ENCODE data around the gene SUCLA2.

SUCLA2 gene

GRCh38 chr13:47962237-47962636 is 38.8 kb downstream of the SUCLA2 start:
- peaks cover 93% of the 10 kb centered on the region for H3K36me3 ChIP-seq (ENCODE audit: insufficient read depth, low read length)
- H3K4me1 ChIP-seq (ENCODE audit: insufficient read depth, low read length): no peaks in the 10 kb centered on the region
- H3K4me2 ChIP-seq (ENCODE audit: insufficient read depth, low read length): no peak overlapping the region
- no peaks in the 10 kb centered on the region for H3K79me2 ChIP-seq (ENCODE audit: insufficient read depth, low read length)
- H3K4me3 ChIP-seq (ENCODE audit: low read depth in 1 of 2, low read length in 2 of 2): no peak overlapping the region
- no peaks in the 10 kb centered on the region for H4K20me1 ChIP-seq (ENCODE audit: insufficient read depth, low read length)
- no peak overlapping the region for H3K9ac ChIP-seq (ENCODE audit: low read depth, low read length)
- H3K27ac ChIP-seq (ENCODE audit: low read length): no peak overlapping the region
- H3K27me3 ChIP-seq (ENCODE audit: insufficient read depth, low read length, poor library complexity): no peaks in the 10 kb centered on the region
- ATAC-seq (ENCODE audit: insufficient read depth, low read depth) (no peak), DNase-seq (no peak)
- no peak overlapping the region for H2AFZ ChIP-seq (ENCODE audit: low read depth, low read length)
- TF ChIP-seq EZH2 (IDR thresholded peaks at IDR 0.05; ENCODE audit: borderline replicate concordance, low read depth, low read length, severe bottlenecking) (no peak), CTCF (IDR thresholded peaks at IDR 0.05; ENCODE audit: borderline replicate concordance, extremely low read depth, low read length, poor library complexity, severe bottlenecking) (no peak)
- peaks cover 53% of the 10 kb centered on the region for H3K9me3 ChIP-seq (ENCODE audit: insufficient read depth, low read length, severe bottlenecking)

- H3K9ac ChIP-seq (ENCODE audit: low read depth, low read length): no peak overlapping the region
- DNase-seq (no peak), ATAC-seq (ENCODE audit: insufficient read depth, low read depth) (no peak)
- H3K4me2 ChIP-seq (ENCODE audit: insufficient read depth, low read length): no peak overlapping the region
- no peaks in the 10 kb centered on the region for H4K20me1 ChIP-seq (ENCODE audit: insufficient read depth, low read length)
- peaks cover 89% of the 10 kb centered on the region for H3K36me3 ChIP-seq (ENCODE audit: insufficient read depth, low read length)
- peaks cover 59% of the 10 kb centered on the region for H3K9me3 ChIP-seq (ENCODE audit: insufficient read depth, low read length, severe bottlenecking)
- H3K4me1 ChIP-seq (ENCODE audit: insufficient read depth, low read length): no peaks in the 10 kb centered on the region
- H3K4me3 ChIP-seq (ENCODE audit: low read depth in 1 of 2, low read length in 2 of 2): 0 out of 4 replicates have a peak overlapping the region, but pooled peaks of 1 of the 2 experiments have one; percentile 24
- no peaks in the 10 kb centered on the region for H3K79me2 ChIP-seq (ENCODE audit: insufficient read depth, low read length)
- no peak overlapping the region for H3K27ac ChIP-seq (ENCODE audit: low read length)
- no peak overlapping the region for H2AFZ ChIP-seq (ENCODE audit: low read depth, low read length)
- TF ChIP-seq CTCF (IDR thresholded peaks at IDR 0.05; ENCODE audit: borderline replicate concordance, extremely low read depth, low read length, poor library complexity, severe bottlenecking) (no peak), EZH2 (IDR thresholded peaks at IDR 0.05; ENCODE audit: borderline replicate concordance, low read depth, low read length, severe bottlenecking) (no peak)
- no peaks in the 10 kb centered on the region for H3K27me3 ChIP-seq (ENCODE audit: insufficient read depth, low read length, poor library complexity)
These were observed 41.4 kb downstream of the SUCLA2 start for GRCh38 chr13:47959468-47960247.

- Histone ChIP-seq H3K27me3 (ENCODE audit: insufficient read depth, low read length, poor library complexity) (no peaks in the 10 kb centered on the region), H3K36me3 (ENCODE audit: insufficient read depth, low read length) (peaks cover 86% of the 10 kb centered on the region), H3K4me2 (ENCODE audit: insufficient read depth, low read length) (no peak overlapping the region), H2AFZ (ENCODE audit: low read depth, low read length) (no peak overlapping the region), H3K79me2 (ENCODE audit: insufficient read depth, low read length) (no peaks in the 10 kb centered on the region), H3K4me1 (ENCODE audit: insufficient read depth, low read length) (no peaks in the 10 kb centered on the region), H4K20me1 (ENCODE audit: insufficient read depth, low read length) (no peaks in the 10 kb centered on the region), H3K4me3 (ENCODE audit: low read depth in 1 of 2, low read length in 2 of 2) (no peak overlapping the region), H3K9ac (ENCODE audit: low read depth, low read length) (no peak overlapping the region), H3K9me3 (ENCODE audit: insufficient read depth, low read length, severe bottlenecking) (peaks cover 48% of the 10 kb centered on the region), H3K27ac (ENCODE audit: low read length) (no peak overlapping the region)
- no peak for ATAC-seq (ENCODE audit: insufficient read depth, low read depth)
- DNase-seq: no peak
- TF ChIP-seq CTCF (IDR thresholded peaks at IDR 0.05; ENCODE audit: borderline replicate concordance, extremely low read depth, low read length, poor library complexity, severe bottlenecking): no peak
- no peak for TF ChIP-seq EZH2 (IDR thresholded peaks at IDR 0.05; ENCODE audit: borderline replicate concordance, low read depth, low read length, severe bottlenecking)
These were observed 44.0 kb downstream of the SUCLA2 start for GRCh38 chr13:47957073-47957472.
